HEK293 (cell line): Measurements from ENCODE around the gene WDR82.

Experiments
- CTCF ChIP-seq: fragments of 450-650 bp; formaldehyde crosslinking; IDR thresholded peaks from 2 replicates; pipeline ENCODE4 v1.5.1; 2016; ENCODE audit warnings: missing biosample characterization, missing genetic modification characterization
- GLI2 ChIP-seq: fragments of 450-650 bp; formaldehyde crosslinking; IDR thresholded peaks from 2 replicates; pipeline ENCODE4; 2017; ENCODE audit warnings: missing biosample characterization, missing genetic modification characterization, low read depth, borderline replicate concordance
- PBX3 ChIP-seq: sonication (generic); formaldehyde crosslinking; IDR thresholded peaks from 2 replicates; pipeline ENCODE4 v1.8.1; 2022; ENCODE audit warnings: mild to moderate bottlenecking, moderate library complexity, missing genetic modification reagents
- YY1 ChIP-seq: fragments of 450-650 bp; formaldehyde crosslinking; IDR thresholded peaks from 2 replicates; pipeline ENCODE4 v1.5.1; 2018; ENCODE audit warnings: missing biosample characterization, missing genetic modification characterization
- ZNF112 ChIP-seq: fragments of 450-650 bp; formaldehyde crosslinking; IDR thresholded peaks from 2 replicates; pipeline ENCODE4 v1.5.0; 2017; ENCODE audit warnings: missing biosample characterization, missing genetic modification characterization
- ZNF155 ChIP-seq: fragments of 450-650 bp; formaldehyde crosslinking; IDR thresholded peaks from 2 replicates; pipeline ENCODE4 v1.5.1; 2016; ENCODE audit warnings: missing biosample characterization, missing genetic modification characterization
- ZNF223 ChIP-seq: fragments of 450-650 bp; formaldehyde crosslinking; IDR thresholded peaks from 2 replicates; pipeline ENCODE4 v1.5.1; 2016; ENCODE audit warnings: missing biosample characterization, missing genetic modification characterization
- ZNF404 ChIP-seq: fragments of 450-650 bp; formaldehyde crosslinking; IDR thresholded peaks from 2 replicates; pipeline ENCODE4 v1.5.1; 2017; ENCODE audit warnings: missing biosample characterization, missing genetic modification characterization
- ZNF423 ChIP-seq: fragments of 450-650 bp; formaldehyde crosslinking; IDR thresholded peaks from 2 replicates; pipeline ENCODE4 v1.5.1; 2016; ENCODE audit warnings: missing biosample characterization, missing genetic modification characterization
- ZNF639 ChIP-seq: fragments of 450-650 bp; formaldehyde crosslinking; IDR thresholded peaks from 2 replicates; pipeline ENCODE4 v1.5.1; 2016; ENCODE audit warnings: missing biosample characterization, missing genetic modification characterization
- ZNF707 ChIP-seq: fragments of 450-650 bp; formaldehyde crosslinking; IDR thresholded peaks from 2 replicates; pipeline ENCODE4 v1.5.1; 2016; ENCODE audit warnings: missing biosample characterization, missing genetic modification characterization
- ZXDB ChIP-seq: fragments of 450-650 bp; formaldehyde crosslinking; IDR thresholded peaks from 2 replicates; pipeline ENCODE4 v1.5.1; 2016; ENCODE audit warnings: missing biosample characterization, missing genetic modification characterization

GRCh38 chr3:52213901-52214300 is 64.5 kb downstream of the WDR82 start:
- TF ChIP-seq CTCF (no peak), ZNF639 (tag by site-specific recombination) (no peak), ZNF112 (tag by site-specific recombination) (no peak), ZNF223 (tag by site-specific recombination) (no peak), YY1 (tag by site-specific recombination) (no peak), PBX3 (CRISPR knock-in tag) (no peak), ZNF155 (tag by site-specific recombination) (no peak), ZXDB (tag by site-specific recombination) (no peak), ZNF404 (tag by site-specific recombination) (no peak), ZNF423 (tag by site-specific recombination) (no peak), GLI2 (tag by site-specific recombination) (no peak), ZNF707 (no peak)
